ENCODE results near the gene SBNO2. TPM values are rescaled to one million over a fixed set of nuclear protein-coding genes. Genes with fewer than 3 reads are reported as not detected.

SBNO2 gene
- total and polyA plus RNA-seq, 12 donors, result 12.6 to 61.3 (median 16.1) TPM

GRCh38 chr19:1221904-1222255 lies 47.8 kb upstream of the SBNO2 start:
- peaks cover 7 to 76% (median 30%) of the 10 kb centered on the region in 9 donors for H3K36me3 ChIP-seq
- peak in 1 of 8 donors; percentile 1 for ATAC-seq
- peak overlapping the region in 7 of 10 donors; percentile 25 to 56 (median 44) for H3K27ac ChIP-seq
- no peak for TF ChIP-seq CTCF (IDR thresholded peaks at IDR 0.05)
- peak overlapping the region in 1 of 10 donors; percentile 10 for H3K4me3 ChIP-seq
- DNase-seq, result no peak
- 89 to 91% methylated on average over 20 to 22 of the region's 22 CpGs for WGBS, 2 donors
- intact Hi-C loops (cut with DNase I), result loop anchor here in 4 of 10 donors (2.0 kb wide), 2 partner anchors 17 to 19 kb away; partner anchors contain the start of genes ATP5F1D (in 3 of the 4) and CBARP (in 1 of the 4)
- H3K27me3 ChIP-seq, result no peaks in the 10 kb centered on the region
- H3K9me3 ChIP-seq, result no peaks in the 10 kb centered on the region
- H3K4me1 ChIP-seq, result peaks cover 24 to 68% (median 54%) of the 10 kb centered on the region in 9 donors

- DNase-seq (peak; percentile 62 to 79), ATAC-seq (peak; percentile 40 to 81 (median 58))
- peaks cover 25 to 74% (median 61%) of the 10 kb centered on the region in 9 donors for H3K4me1 ChIP-seq
- TF ChIP-seq CTCF (IDR thresholded peaks at IDR 0.05), result peak; percentile 47 to 82 (median 75)
- no peaks in the 10 kb centered on the region for H3K27me3 ChIP-seq
- peak overlapping the region in 8 of 10 donors; percentile 25 to 90 (median 48) for H3K27ac ChIP-seq
- peak overlapping the region in 1 of 10 donors; percentile 10 for H3K4me3 ChIP-seq
- no peaks in the 10 kb centered on the region for H3K9me3 ChIP-seq
- peaks cover 4 to 76% (median 24%) of the 10 kb centered on the region in 9 donors for H3K36me3 ChIP-seq
- intact Hi-C loops (cut with DNase I), result loop anchor here in 4 of 10 donors (2.0 kb wide), 2 partner anchors 18 to 20 kb away; partner anchors contain the start of genes ATP5F1D (in 3 of the 4) and CBARP (in 1 of the 4)
- WGBS, 2 donors, result 59 to 61% methylated on average over 38 of the region's 38 CpGs
Measured at GRCh38 chr19:1220976-1221903, 47.2 kb upstream of the SBNO2 start.

- intact Hi-C loops (cut with DNase I), result loop anchor here in 4 of 10 donors (2.0 kb wide), 2 partner anchors 18 to 20 kb away; partner anchors contain the start of genes ATP5F1D (in 3 of the 4) and CBARP (in 1 of the 4)
- H3K27ac ChIP-seq, result peak overlapping the region in 6 of 10 donors; percentile 6 to 94 (median 70)
- 85 to 86% methylated on average over 33 of the region's 33 CpGs for WGBS, 2 donors
- no peaks in the 10 kb centered on the region for H3K9me3 ChIP-seq
- DNase-seq (no peak), ATAC-seq (no peak)
- H3K4me3 ChIP-seq, result no peak overlapping the region
- TF ChIP-seq CTCF (IDR thresholded peaks at IDR 0.05), result peak in 2 of 9 donors; percentile 8 to 9
- H3K27me3 ChIP-seq, result no peaks in the 10 kb centered on the region
- H3K36me3 ChIP-seq, result peaks cover 4 to 69% (median 21%) of the 10 kb centered on the region in 9 donors
- peaks cover 29 to 81% (median 68%) of the 10 kb centered on the region in 9 donors for H3K4me1 ChIP-seq
Measured at GRCh38 chr19:1220477-1220930, 46.4 kb upstream of the SBNO2 start.

Measured in heart right ventricle (tissue), 16 donors.